HepG2 (cell line): ENCODE measurements around the gene AS3MT. TPM values are rescaled to one million over a fixed set of nuclear protein-coding genes. Genes with fewer than 3 reads are reported as not detected.
A peak's percentile ranks its signal among the peaks of the same experiment; 100 is the strongest.

ENCODE experiments used
- EHMT2 ChIP-seq: fragments of 200-600 bp; sonication (generic); IDR thresholded peaks from 2 replicates; pipeline ENCODE4 v1.7.0; 2017; ENCODE audit warnings: antibody characterized with exemption, low read depth, low read length, borderline replicate concordance
- FOXA3 ChIP-seq: IDR thresholded peaks from 2 replicates; pipeline ENCODE4 v1.6.1; 2016; ENCODE audit warnings: missing genetic modification reagents, missing compliant biosample characterization
- FOXP1 ChIP-seq, 2 experiments: fragments of 450-650 bp in 1 of 2; IDR thresholded peaks; 2 replicates each; pipeline ENCODE4 v1.6.1; 2017 to 2018; ENCODE audit warnings: antibody characterized with exemption in 1 of 2
- GATA4 ChIP-seq: sonication (generic); IDR thresholded peaks from 2 replicates; pipeline ENCODE4 v1.6.1; 2016; ENCODE audit warnings: antibody characterized with exemption, low read depth, borderline replicate concordance
- GZF1 ChIP-seq: sonication (generic); formaldehyde crosslinking; IDR thresholded peaks from 2 replicates; pipeline ENCODE4 v1.5.1; 2020; ENCODE audit warnings: mild to moderate bottlenecking, missing genetic modification reagents
- MXD1 ChIP-seq: sonication (generic); formaldehyde crosslinking; IDR thresholded peaks from 2 replicates; pipeline ENCODE4 v1.4.0; 2020; ENCODE audit warnings: mild to moderate bottlenecking, missing genetic modification reagents
- NR2F2 ChIP-seq: IDR thresholded peaks from 2 replicates; pipeline ENCODE4 v1.6.1; 2012; ENCODE audit warnings: low read depth, inconsistent platforms, borderline replicate concordance
- NR2F6 ChIP-seq, 2 experiments: IDR thresholded peaks; 2 replicates each; pipeline ENCODE4 v1.6.1; 2016; ENCODE audit warnings: antibody characterized with exemption in 1 of 2, mild to moderate bottlenecking in 1 of 2
- SIN3A ChIP-seq: IDR thresholded peaks from 2 replicates; pipeline ENCODE4 v1.6.1; 2011; ENCODE audit warnings: low read depth, mild to moderate bottlenecking, control low read depth, low read length, borderline replicate concordance
- TCF7L2 ChIP-seq: IDR thresholded peaks from 2 replicates; pipeline ENCODE4 v1.6.1; 2011; ENCODE audit warnings: mild to moderate bottlenecking, low read depth, low read length, moderate library complexity
- ZBTB44 ChIP-seq: sonication (generic); formaldehyde crosslinking; IDR thresholded peaks from 2 replicates; pipeline ENCODE4 v1.4.0; 2020; ENCODE audit warnings: missing genetic modification reagents
- ZNF501 ChIP-seq: sonication (generic); formaldehyde crosslinking; IDR thresholded peaks from 2 replicates; pipeline ENCODE4 v1.5.1; 2020; ENCODE audit warnings: mild to moderate bottlenecking, moderate library complexity, missing genetic modification reagents
- polyA plus RNA-seq, 8 experiments: library from polyadenylated mRNA; depleted of rRNA in 3 of 8; stranded (reverse) in 7 of 8; unstranded in 1 of 8; fragments of >200 nt; fragmentation: Illumina TruSeq in 4 of 8; extraction: Trizol in 4 of 8; gene quantifications; 2 replicates each; pipeline versions ENCODE4 v1.2.1 to v1.2.3, GENCODE V29; 2011 to 2016; ENCODE audit warnings: low read depth in 4 of 8, missing spikeins in 1 of 8, mixed read lengths in 1 of 8; ENCODE audit not compliant: insufficient read depth in 1 of 8
- total RNA-seq, 5 experiments: library from RNA; depleted of rRNA; stranded (reverse); fragments of >200 nt; fragmentation: Illumina TruSeq; extraction: Trizol; gene quantifications; 2 replicates each; pipeline ENCODE4 v1.2.3, GENCODE V29; 2016; ENCODE audit warnings: low read depth in 1 of 5
- TF ChIP-seq, protein P1 (sequence below): sonication (generic); formaldehyde crosslinking; IDR thresholded peaks from 2 replicates; pipeline ENCODE4; 2020; ENCODE audit warnings: missing genetic modification reagents, mild to moderate bottlenecking, borderline replicate concordance
- TF ChIP-seq, protein P2 (sequence below): sonication (generic); formaldehyde crosslinking; IDR thresholded peaks from 2 replicates; pipeline ENCODE4 v1.5.1; 2020; ENCODE audit warnings: missing genetic modification reagents, mild to moderate bottlenecking, borderline replicate concordance
- TF ChIP-seq, protein P3 (sequence below): sonication (generic); formaldehyde crosslinking; IDR thresholded peaks from 2 replicates; pipeline ENCODE4 v1.4.0; 2020; ENCODE audit warnings: mild to moderate bottlenecking, missing genetic modification reagents, borderline replicate concordance
- TF ChIP-seq, protein P4 (sequence below): sonication (generic); formaldehyde crosslinking; conservative IDR thresholded peaks from 2 replicates; pipeline ENCODE4 v1.8.1; 2023; ENCODE audit warnings: missing genetic modification reagents

AS3MT gene
- total and polyA plus RNA-seq, 2 of the 13 experiments (the other 11 are each of a cell fraction or from before 2014, with no cell fraction given): 8.7 to 17.4 TPM

GRCh38 chr10:102876747-102877153, 7.5 kb downstream of the AS3MT start (continued):
- TF ChIP-seq, protein P1, sequence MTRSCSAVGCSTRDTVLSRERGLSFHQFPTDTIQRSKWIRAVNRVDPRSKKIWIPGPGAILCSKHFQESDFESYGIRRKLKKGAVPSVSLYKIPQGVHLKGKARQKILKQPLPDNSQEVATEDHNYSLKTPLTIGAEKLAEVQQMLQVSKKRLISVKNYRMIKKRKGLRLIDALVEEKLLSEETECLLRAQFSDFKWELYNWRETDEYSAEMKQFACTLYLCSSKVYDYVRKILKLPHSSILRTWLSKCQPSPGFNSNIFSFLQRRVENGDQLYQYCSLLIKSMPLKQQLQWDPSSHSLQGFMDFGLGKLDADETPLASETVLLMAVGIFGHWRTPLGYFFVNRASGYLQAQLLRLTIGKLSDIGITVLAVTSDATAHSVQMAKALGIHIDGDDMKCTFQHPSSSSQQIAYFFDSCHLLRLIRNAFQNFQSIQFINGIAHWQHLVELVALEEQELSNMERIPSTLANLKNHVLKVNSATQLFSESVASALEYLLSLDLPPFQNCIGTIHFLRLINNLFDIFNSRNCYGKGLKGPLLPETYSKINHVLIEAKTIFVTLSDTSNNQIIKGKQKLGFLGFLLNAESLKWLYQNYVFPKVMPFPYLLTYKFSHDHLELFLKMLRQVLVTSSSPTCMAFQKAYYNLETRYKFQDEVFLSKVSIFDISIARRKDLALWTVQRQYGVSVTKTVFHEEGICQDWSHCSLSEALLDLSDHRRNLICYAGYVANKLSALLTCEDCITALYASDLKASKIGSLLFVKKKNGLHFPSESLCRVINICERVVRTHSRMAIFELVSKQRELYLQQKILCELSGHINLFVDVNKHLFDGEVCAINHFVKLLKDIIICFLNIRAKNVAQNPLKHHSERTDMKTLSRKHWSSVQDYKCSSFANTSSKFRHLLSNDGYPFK: no peak
- TF ChIP-seq, protein P2, sequence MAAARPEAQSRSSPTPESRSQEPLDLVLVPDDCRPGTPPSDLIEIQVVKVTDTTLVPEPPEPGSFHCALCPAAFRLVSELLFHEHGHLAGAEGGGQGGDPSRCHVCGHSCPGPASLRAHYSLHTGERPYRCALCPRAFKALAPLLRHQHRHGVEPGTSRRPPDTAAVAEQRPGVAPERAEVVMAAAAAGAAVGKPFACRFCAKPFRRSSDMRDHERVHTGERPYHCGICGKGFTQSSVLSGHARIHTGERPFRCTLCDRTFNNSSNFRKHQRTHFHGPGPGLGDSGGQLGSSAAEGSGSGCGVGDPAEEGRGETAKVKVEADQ (CRISPR knock-in tag): no peak
- TF ChIP-seq NR2F6 (IDR thresholded peaks at IDR 0.05) (peak; percentile 86), NR2F6 (CRISPR knock-in tag; IDR thresholded peaks at IDR 0.05) (no peak), EHMT2 (no peak), ZBTB44 (CRISPR knock-in tag) (no peak), FOXP1 (IDR thresholded peaks at IDR 0.05) (no peak), FOXP1 (CRISPR knock-in tag; IDR thresholded peaks at IDR 0.05) (peak; percentile 50; the same call in 1 of the 2 replicates), TCF7L2 (no peak), GZF1 (CRISPR knock-in tag) (no peak), MXD1 (CRISPR knock-in tag) (no peak), NR2F2 (peak; percentile 86), GATA4 (no peak), ZNF501 (CRISPR knock-in tag) (no peak), SIN3A (no peak), FOXA3 (CRISPR knock-in tag) (peak; percentile 39; the same call in 1 of the 2 replicates)
- TF ChIP-seq, protein P3, sequence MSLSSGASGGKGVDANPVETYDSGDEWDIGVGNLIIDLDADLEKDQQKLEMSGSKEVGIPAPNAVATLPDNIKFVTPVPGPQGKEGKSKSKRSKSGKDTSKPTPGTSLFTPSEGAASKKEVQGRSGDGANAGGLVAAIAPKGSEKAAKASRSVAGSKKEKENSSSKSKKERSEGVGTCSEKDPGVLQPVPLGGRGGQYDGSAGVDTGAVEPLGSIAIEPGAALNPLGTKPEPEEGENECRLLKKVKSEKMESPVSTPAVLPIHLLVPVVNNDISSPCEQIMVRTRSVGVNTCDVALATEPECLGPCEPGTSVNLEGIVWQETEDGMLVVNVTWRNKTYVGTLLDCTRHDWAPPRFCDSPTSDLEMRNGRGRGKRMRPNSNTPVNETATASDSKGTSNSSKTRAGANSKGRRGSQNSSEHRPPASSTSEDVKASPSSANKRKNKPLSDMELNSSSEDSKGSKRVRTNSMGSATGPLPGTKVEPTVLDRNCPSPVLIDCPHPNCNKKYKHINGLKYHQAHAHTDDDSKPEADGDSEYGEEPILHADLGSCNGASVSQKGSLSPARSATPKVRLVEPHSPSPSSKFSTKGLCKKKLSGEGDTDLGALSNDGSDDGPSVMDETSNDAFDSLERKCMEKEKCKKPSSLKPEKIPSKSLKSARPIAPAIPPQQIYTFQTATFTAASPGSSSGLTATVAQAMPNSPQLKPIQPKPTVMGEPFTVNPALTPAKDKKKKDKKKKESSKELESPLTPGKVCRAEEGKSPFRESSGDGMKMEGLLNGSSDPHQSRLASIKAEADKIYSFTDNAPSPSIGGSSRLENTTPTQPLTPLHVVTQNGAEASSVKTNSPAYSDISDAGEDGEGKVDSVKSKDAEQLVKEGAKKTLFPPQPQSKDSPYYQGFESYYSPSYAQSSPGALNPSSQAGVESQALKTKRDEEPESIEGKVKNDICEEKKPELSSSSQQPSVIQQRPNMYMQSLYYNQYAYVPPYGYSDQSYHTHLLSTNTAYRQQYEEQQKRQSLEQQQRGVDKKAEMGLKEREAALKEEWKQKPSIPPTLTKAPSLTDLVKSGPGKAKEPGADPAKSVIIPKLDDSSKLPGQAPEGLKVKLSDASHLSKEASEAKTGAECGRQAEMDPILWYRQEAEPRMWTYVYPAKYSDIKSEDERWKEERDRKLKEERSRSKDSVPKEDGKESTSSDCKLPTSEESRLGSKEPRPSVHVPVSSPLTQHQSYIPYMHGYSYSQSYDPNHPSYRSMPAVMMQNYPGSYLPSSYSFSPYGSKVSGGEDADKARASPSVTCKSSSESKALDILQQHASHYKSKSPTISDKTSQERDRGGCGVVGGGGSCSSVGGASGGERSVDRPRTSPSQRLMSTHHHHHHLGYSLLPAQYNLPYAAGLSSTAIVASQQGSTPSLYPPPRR (CRISPR knock-in tag): peak; percentile 55; the same call in 1 of the 2 replicates
- TF ChIP-seq, protein P4, sequence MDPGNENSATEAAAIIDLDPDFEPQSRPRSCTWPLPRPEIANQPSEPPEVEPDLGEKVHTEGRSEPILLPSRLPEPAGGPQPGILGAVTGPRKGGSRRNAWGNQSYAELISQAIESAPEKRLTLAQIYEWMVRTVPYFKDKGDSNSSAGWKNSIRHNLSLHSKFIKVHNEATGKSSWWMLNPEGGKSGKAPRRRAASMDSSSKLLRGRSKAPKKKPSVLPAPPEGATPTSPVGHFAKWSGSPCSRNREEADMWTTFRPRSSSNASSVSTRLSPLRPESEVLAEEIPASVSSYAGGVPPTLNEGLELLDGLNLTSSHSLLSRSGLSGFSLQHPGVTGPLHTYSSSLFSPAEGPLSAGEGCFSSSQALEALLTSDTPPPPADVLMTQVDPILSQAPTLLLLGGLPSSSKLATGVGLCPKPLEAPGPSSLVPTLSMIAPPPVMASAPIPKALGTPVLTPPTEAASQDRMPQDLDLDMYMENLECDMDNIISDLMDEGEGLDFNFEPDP (CRISPR knock-in tag): no peak
